Measurements from ENCODE around the gene CCL24.

DNA sequence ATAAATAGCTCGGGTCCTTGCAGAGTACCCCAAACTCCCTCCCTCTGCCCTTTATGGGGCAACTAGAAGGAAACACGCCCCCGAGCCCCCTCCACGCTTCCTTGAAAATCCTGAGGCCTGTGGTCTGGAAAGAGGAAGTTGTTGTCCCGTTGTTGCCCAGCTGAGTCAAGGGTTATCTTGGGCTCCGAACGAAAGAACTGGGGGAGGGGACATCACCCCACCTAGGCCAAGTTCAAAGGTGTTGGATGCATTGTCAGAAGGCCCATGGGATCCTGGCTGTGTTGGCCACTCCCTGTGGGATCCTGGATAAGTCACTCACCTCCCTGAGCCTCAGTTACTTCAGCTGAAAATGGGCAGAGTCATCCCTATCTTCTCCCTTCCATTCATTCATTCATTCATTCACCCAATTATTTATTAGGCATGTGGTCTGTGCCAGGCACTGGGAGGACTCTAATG lies at the start of gene CCL24:
- TF ChIP-seq, protein P1, sequence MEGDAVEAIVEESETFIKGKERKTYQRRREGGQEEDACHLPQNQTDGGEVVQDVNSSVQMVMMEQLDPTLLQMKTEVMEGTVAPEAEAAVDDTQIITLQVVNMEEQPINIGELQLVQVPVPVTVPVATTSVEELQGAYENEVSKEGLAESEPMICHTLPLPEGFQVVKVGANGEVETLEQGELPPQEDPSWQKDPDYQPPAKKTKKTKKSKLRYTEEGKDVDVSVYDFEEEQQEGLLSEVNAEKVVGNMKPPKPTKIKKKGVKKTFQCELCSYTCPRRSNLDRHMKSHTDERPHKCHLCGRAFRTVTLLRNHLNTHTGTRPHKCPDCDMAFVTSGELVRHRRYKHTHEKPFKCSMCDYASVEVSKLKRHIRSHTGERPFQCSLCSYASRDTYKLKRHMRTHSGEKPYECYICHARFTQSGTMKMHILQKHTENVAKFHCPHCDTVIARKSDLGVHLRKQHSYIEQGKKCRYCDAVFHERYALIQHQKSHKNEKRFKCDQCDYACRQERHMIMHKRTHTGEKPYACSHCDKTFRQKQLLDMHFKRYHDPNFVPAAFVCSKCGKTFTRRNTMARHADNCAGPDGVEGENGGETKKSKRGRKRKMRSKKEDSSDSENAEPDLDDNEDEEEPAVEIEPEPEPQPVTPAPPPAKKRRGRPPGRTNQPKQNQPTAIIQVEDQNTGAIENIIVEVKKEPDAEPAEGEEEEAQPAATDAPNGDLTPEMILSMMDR (IDR thresholded peaks at IDR 0.05), result no peak
- no peak for TF ChIP-seq POLR2A (IDR thresholded peaks at IDR 0.05)

Data from body of pancreas (tissue), 4 donors.